Ovary (tissue), 9 donors: ENCODE results near the gene LDB2. TPM values are rescaled to one million over a fixed set of nuclear protein-coding genes. Genes with fewer than 3 reads are reported as not detected.
A peak's percentile ranks its signal among the peaks of the same experiment; 100 is the strongest.

Experiments used
- DNase-seq, 5 donors: peaks; one replicate each; pipeline ENCODE4 v3.0.0-alpha.2; 2019 to 2020
- H3K27ac ChIP-seq, 2 donors: fragments of 200-600 bp; one replicate each; pipeline versions ENCODE4 v1.5.1 to v1.8.0; 2019 to 2022
- H3K27me3 ChIP-seq: fragments of 200-600 bp; one replicate; pipeline ENCODE4 v1.8.0; 2022
- H3K36me3 ChIP-seq: fragments of 200-600 bp; sonication (generic); one replicate; pipeline ENCODE4 v1.5.1; 2019
- H3K4me1 ChIP-seq: one replicate; pipeline ENCODE4 v1.8.1; 2013; ENCODE audit warnings: mild to moderate bottlenecking, moderate library complexity; ENCODE audit not compliant: insufficient read depth
- H3K4me3 ChIP-seq: fragments of 200-600 bp; sonication (generic); one replicate; pipeline ENCODE4 v1.5.1; 2017
- H3K9me3 ChIP-seq, 2 donors: fragments of 200-600 bp in 1 of 2; sonication (generic) in 1 of 2; one replicate each; pipeline versions ENCODE4 v1.5.1 to v1.8.1; 2013 to 2019; ENCODE audit warnings: mild to moderate bottlenecking in 1 of 2, moderate library complexity in 1 of 2
- EP300 ChIP-seq: sonication (generic); formaldehyde crosslinking; IDR thresholded peaks from one replicate; pipeline ENCODE4 v1.6.1; 2017; ENCODE audit warnings: antibody characterized with exemption
- POLR2A ChIP-seq: fragments of 450-650 bp; IDR thresholded peaks from one replicate; pipeline ENCODE4 v1.6.1; 2017; ENCODE audit warnings: antibody characterized with exemption, mild to moderate bottlenecking, moderate library complexity
- WGBS, 3 donors: extraction: QIAGEN DNeasy Blood & Tissue Kit in 1 of 3; methylation state at CpG; one replicate each; pipeline versions ENCODE4 v1.1.5 to v1.1.7; 2013 to 2017; 5-methylcytosine and 5-hydroxymethylcytosine counted together
- intact Hi-C, 4 donors: fragments of 100-400 bp; cut with DNase I; formaldehyde crosslinking; loops; one replicate each; pipeline versions ENCODE4 v1.11.0 to v1.15.1; 2022 to 2023
- polyA plus RNA-seq, 2 donors: library from polyadenylated mRNA; stranded (reverse); fragments of 200-250 nt in 1 of 2; fragments of 350-450 nt in 1 of 2; fragmentation: Illumina TruSeq in 1 of 2; extraction: RNeasy Lipid Tissue Mini Kit (QIAGEN cat#74804) in 1 of 2; gene quantifications; one replicate each; pipeline ENCODE4 v1.2.3, GENCODE V29; 2013 to 2014
- total RNA-seq, 7 donors: library from RNA; depleted of rRNA in 2 of 7; stranded (reverse); fragments of >200 nt in 2 of 7; fragmentation: NEBNext Ultra II Directional in 3 of 7; extraction: Animal tissue kit (Norgen Biotek cat#: 25700) in 3 of 7; gene quantifications; one replicate each; pipeline versions ENCODE4 v1.1.0 to v1.2.4, GENCODE V29; 2016 to 2023
- TF ChIP-seq, protein P1 (sequence below), 3 donors: fragments of 450-650 bp in 2 of 3; fragments of 200-600 bp in 1 of 3; IDR thresholded peaks; one replicate each; pipeline versions ENCODE4 v1.5.1 to v1.8.0; 2016 to 2022; ENCODE audit warnings: antibody characterized with exemption in 3 of 3, mild to moderate bottlenecking in 1 of 3
- donor health status: DM: no; HTN: no; CAD: no; lungs with moderate emphysema.
- donor health status: DM: no; HTN: no; CAD: no.
- donor health status: Bipolar disorder and iron deficiency.
- donor health status: DM: yes; HTN: yes; CAD: no.
- donor health status: DM: no; HTN: no; CAD: no.
- donor health status: DM: yes; HTN: yes; CAD: no.

Gene LDB2
- total and polyA plus RNA-seq, 9 donors, result 17.0 to 89.1 (median 27.4) TPM

DNA sequence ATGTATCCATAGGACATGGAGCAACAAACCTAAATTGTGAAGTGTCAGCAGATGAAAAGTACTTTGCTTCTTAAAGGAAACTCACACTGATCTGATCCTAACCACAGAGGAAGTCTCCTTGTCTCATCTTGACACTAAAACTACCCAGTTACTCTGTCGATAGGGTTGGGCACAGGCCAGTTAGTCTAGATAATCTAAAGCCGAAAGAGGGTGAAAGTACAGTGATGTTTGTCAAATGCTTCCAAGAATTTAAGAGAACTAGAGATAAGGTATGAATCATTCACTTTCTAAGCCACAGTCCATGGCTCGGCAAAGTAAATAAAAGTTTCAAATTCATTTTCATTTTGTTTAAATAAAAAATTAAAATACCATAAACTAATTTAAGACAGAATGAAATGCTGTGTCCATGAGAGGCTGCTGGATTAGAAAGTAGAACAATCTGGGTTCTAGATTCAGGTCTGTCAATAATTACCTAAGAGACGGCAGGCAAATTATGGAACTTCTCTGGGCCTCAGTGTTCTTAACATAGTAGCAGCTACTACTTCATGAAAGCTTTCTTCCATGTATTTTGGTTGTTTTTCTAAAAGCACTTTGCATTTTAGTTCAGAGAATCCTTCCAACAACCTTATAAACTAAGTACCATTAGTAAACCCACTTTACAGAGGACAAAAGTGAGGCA lies 176.7 kb downstream of the LDB2 start:
- Histone ChIP-seq H3K4me1 (peaks cover 3% of the 10 kb centered on the region), H3K27me3 (no peaks in the 10 kb centered on the region), H3K9me3 (no peaks in the 10 kb centered on the region), H3K27ac (peak overlapping the region in 1 of 2 donors; percentile 30), H3K4me3 (no peak overlapping the region), H3K36me3 (no peaks in the 10 kb centered on the region)
- intact Hi-C loops, result no loop called here
- 7 to 12% (median 10%) methylated on average over 4 of the region's 4 CpGs for WGBS, 3 donors
- DNase-seq, result peak in 3 of 5 donors; percentile 25 to 32 (median 28)
- TF ChIP-seq EP300 (no peak), POLR2A (no peak)
- TF ChIP-seq, protein P1, sequence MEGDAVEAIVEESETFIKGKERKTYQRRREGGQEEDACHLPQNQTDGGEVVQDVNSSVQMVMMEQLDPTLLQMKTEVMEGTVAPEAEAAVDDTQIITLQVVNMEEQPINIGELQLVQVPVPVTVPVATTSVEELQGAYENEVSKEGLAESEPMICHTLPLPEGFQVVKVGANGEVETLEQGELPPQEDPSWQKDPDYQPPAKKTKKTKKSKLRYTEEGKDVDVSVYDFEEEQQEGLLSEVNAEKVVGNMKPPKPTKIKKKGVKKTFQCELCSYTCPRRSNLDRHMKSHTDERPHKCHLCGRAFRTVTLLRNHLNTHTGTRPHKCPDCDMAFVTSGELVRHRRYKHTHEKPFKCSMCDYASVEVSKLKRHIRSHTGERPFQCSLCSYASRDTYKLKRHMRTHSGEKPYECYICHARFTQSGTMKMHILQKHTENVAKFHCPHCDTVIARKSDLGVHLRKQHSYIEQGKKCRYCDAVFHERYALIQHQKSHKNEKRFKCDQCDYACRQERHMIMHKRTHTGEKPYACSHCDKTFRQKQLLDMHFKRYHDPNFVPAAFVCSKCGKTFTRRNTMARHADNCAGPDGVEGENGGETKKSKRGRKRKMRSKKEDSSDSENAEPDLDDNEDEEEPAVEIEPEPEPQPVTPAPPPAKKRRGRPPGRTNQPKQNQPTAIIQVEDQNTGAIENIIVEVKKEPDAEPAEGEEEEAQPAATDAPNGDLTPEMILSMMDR (IDR thresholded peaks at IDR 0.05), result no peak

DNA sequence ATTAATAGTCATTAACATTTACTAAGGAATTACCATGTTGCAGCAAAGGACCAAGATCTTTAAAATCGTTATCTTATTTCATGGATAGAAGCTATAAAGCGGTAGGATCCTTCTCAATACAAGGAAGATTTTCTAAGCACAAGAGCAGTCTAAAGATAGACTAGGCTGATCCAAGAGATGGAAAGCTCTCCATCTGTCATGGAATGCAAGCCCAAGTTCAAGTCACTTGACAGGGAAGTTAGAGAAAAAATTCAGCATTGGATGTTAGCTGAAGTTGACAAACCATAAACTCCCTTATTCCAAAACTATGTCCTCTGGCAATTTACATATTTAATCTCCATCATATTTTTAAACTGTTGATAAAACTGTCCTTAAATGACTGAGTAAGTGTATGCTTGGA lies 177.7 kb downstream of the LDB2 start:
- Histone ChIP-seq H3K4me3 (no peak overlapping the region), H3K9me3 (no peaks in the 10 kb centered on the region), H3K36me3 (no peaks in the 10 kb centered on the region), H3K27ac (no peak overlapping the region), H3K27me3 (no peaks in the 10 kb centered on the region), H3K4me1 (peaks cover 3% of the 10 kb centered on the region)
- 65 to 95% (median 91%) methylated on average over 2 of the region's 2 CpGs for WGBS, 3 donors
- no peak for DNase-seq
- intact Hi-C loops, result no loop called here
- no peak for TF ChIP-seq POLR2A
- no peak for TF ChIP-seq EP300
- TF ChIP-seq, protein P1 (IDR thresholded peaks at IDR 0.05), result no peak

DNA sequence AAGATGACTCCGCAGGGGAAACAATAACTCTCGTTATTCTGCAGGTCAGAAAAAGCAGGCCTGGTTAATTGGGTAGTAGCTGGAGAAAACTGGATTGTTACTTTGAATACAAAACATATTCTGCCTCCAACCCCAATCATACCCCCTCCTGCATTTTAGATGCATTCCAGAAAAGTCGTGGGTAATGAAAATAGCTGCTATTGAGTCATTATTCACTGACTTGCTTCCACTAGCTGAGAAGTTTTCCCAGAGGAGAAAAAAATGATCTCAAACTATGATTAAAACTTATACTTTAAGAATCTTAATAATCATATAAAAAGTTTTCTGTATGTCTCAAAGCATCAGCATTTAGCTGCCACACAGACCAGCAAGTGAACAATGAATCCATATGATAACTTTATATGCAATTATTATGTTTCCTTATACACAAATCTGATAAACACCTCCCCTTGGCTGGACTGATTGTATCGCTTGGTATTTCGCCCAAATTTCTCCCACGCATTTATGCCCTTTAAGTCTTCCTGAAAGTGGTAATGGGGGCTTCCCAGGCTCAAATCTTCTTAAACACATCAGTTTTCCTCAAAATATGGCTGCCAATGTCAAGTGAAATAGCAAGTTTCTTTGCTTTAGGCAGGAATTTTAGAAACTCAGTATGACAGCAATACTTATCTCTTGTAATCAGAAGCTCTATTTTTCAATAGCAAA lies 181.0 kb downstream of the LDB2 start:
- DNase-seq, result no peak
- H3K9me3 ChIP-seq, result no peaks in the 10 kb centered on the region
- TF ChIP-seq, protein P1 (IDR thresholded peaks at IDR 0.05), result no peak
- TF ChIP-seq EP300 (no peak), POLR2A (no peak)
- whole genome bisulfite sequencing, 3 donors, result 59 to 66% (median 63%) methylated on average over 6 of the region's 6 CpGs
- H3K4me1 ChIP-seq, result peaks cover 3% of the 10 kb centered on the region
- intact Hi-C loops, result no loop called here
- H3K4me3 ChIP-seq, result no peak overlapping the region
- no peaks in the 10 kb centered on the region for H3K27me3 ChIP-seq
- no peaks in the 10 kb centered on the region for H3K36me3 ChIP-seq
- H3K27ac ChIP-seq, result no peak overlapping the region

DNA sequence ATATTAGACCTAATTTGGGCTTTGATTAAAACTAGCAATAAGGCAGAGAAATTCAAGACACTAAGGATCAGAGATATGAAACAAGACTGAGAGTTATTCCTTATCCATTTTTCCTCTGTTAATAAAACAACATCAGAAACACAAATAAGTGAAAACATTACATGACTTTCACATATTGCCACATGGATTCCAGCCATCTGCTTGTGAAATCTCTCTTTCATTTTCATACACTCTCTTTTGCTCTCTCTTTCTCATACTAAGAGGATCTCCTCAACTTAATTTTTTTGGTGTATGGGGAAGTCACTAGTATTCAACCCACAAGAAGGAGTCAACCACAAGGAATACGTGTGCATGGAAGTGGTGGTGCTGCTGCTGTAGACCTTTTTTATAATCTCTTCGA lies 183.0 kb downstream of the LDB2 start:
- Histone ChIP-seq H3K4me1 (no peaks in the 10 kb centered on the region), H3K27ac (no peak overlapping the region), H3K9me3 (no peaks in the 10 kb centered on the region), H3K36me3 (no peaks in the 10 kb centered on the region), H3K4me3 (no peak overlapping the region), H3K27me3 (no peaks in the 10 kb centered on the region)
- 96 to 98% (median 96%) methylated on average over 2 of the region's 2 CpGs for WGBS, 3 donors
- no peak for TF ChIP-seq POLR2A
- TF ChIP-seq EP300, result no peak
- intact Hi-C loops, result no loop called here
- DNase-seq, result no peak

DNA sequence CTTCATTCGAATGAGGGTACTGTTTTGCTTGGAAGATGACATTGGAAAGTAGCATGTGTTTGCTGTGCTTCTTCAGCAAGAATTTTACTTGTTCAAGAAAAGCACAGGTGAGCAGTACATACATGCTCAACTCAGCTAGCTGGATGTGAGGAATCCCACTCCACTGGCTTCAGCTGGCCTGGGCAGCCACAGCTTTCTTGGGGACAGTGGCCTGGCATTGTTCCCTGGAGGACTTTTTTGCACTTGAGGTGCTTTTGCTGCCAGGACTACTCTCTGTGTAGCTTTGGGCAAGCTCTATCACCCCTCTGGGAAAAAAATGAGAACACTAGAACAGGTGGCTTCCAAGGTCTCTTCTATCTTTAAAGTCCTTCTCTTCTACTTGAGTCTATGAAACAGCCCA lies 184.3 kb downstream of the LDB2 start:
- TF ChIP-seq EP300 (no peak), POLR2A (no peak)
- TF ChIP-seq, protein P1 (IDR thresholded peaks at IDR 0.05), result no peak
- Histone ChIP-seq H3K4me3 (no peak overlapping the region), H3K9me3 (no peaks in the 10 kb centered on the region), H3K27ac (no peak overlapping the region), H3K4me1 (no peaks in the 10 kb centered on the region), H3K36me3 (no peaks in the 10 kb centered on the region), H3K27me3 (no peaks in the 10 kb centered on the region)
- intact Hi-C loops, result no loop called here
- no peak for DNase-seq
- WGBS, 3 donors, result 93 to 95% (median 94%) methylated on average over 1 of the region's 1 CpG
